ENCODE results near the gene NRIP2.

Gene NRIP2

GRCh38 chr12:2776129-2776806 is 58.6 kb downstream of the NRIP2 start:
- no peak for DNase-seq (ENCODE audit: extremely low read depth in 1 of 2, low read depth in 1 of 2)

GRCh38 chr12:2775431-2775830 is 59.4 kb downstream of the NRIP2 start:
- DNase-seq (ENCODE audit: extremely low read depth in 1 of 2, low read depth in 1 of 2), result no peak

Data from stimulated activated CD8-positive, alpha-beta memory T cell treated with anti-CD3 and anti-CD28 coated beads, Interleukin-7, amount 100 ng/mL, for 48 hours (primary cell).